HEK293T (cell line): ENCODE data around the gene HOXA4.

ENCODE experiments used
- CTCF ChIA-PET: fragments of 350-600 bp; formaldehyde crosslinking; extraction: SDS; loops from one replicate; lab custom pipeline; 2021; ENCODE audit warnings: antibody characterized with exemption, inconsistent platforms; lab: Yijun Ruan, JAX
- POLR2A ChIA-PET: fragments of 350-600 bp; formaldehyde crosslinking; extraction: SDS; loops from one replicate; lab custom pipeline; 2020; ENCODE audit warnings: antibody characterized with exemption, inconsistent platforms; lab: Yijun Ruan, JAX
- DNase-seq: peaks from one replicate; pipeline ENCODE4 v3.0.0; 2012; ENCODE audit warnings: mixed read lengths; ENCODE audit errors: extremely low spot score
- ARNT ChIP-seq: fragments of 450-650 bp; IDR thresholded peaks from 2 replicates; pipeline ENCODE4 v1.6.1; 2017; ENCODE audit warnings: mild to moderate bottlenecking
- BHLHE40 ChIP-seq: fragments of 450-650 bp; IDR thresholded peaks from 2 replicates; pipeline ENCODE4 v1.6.1; 2016; ENCODE audit warnings: mild to moderate bottlenecking, moderate library complexity, borderline replicate concordance
- CTBP1 ChIP-seq: fragments of 450-650 bp; IDR thresholded peaks from 2 replicates; pipeline ENCODE4 v1.6.1; 2016; ENCODE audit warnings: borderline replicate concordance
- ELF4 ChIP-seq: fragments of 450-650 bp; IDR thresholded peaks from 2 replicates; pipeline ENCODE4 v1.6.1; 2017; ENCODE audit warnings: antibody characterized with exemption
- FOXA1 ChIP-seq: fragments of 450-650 bp; IDR thresholded peaks from 2 replicates; pipeline ENCODE4 v1.6.1; 2016; ENCODE audit warnings: mild to moderate bottlenecking
- FOXK2 ChIP-seq: fragments of 450-650 bp; IDR thresholded peaks from 2 replicates; pipeline ENCODE4 v1.6.1; 2016; ENCODE audit warnings: mild to moderate bottlenecking
- FOXM1 ChIP-seq: fragments of 450-650 bp; IDR thresholded peaks from 2 replicates; pipeline ENCODE4 v1.6.1; 2017; ENCODE audit warnings: mild to moderate bottlenecking, borderline replicate concordance
- HDGF ChIP-seq: fragments of 450-650 bp; IDR thresholded peaks from 2 replicates; pipeline ENCODE4 v1.6.1; 2017; ENCODE audit warnings: antibody characterized with exemption, borderline replicate concordance
- L3MBTL2 ChIP-seq: fragments of 450-650 bp; conservative IDR thresholded peaks from 2 replicates; pipeline ENCODE4 v1.6.1; 2016; ENCODE audit warnings: mild to moderate bottlenecking
- LEF1 ChIP-seq: fragments of 450-650 bp; IDR thresholded peaks from 2 replicates; pipeline ENCODE4 v1.6.1; 2017; ENCODE audit warnings: mild to moderate bottlenecking, borderline replicate concordance
- NFRKB ChIP-seq: fragments of 450-650 bp; IDR thresholded peaks from 2 replicates; pipeline ENCODE4 v1.6.1; 2016; ENCODE audit warnings: mild to moderate bottlenecking, moderate library complexity
- PKNOX1 ChIP-seq: fragments of 450-650 bp; IDR thresholded peaks from 2 replicates; pipeline ENCODE4 v1.6.1; 2016
- SP1 ChIP-seq: fragments of 450-650 bp; IDR thresholded peaks from 2 replicates; pipeline ENCODE4 v1.6.1; 2017
- SUZ12 ChIP-seq: fragments of 450-650 bp; IDR thresholded peaks from 2 replicates; pipeline ENCODE4 v1.6.1; 2016; ENCODE audit warnings: mild to moderate bottlenecking
- TARDBP ChIP-seq: fragments of 450-650 bp; IDR thresholded peaks from 2 replicates; pipeline ENCODE4 v1.6.1; 2016
- ZNF384 ChIP-seq: fragments of 450-650 bp; IDR thresholded peaks from 2 replicates; pipeline ENCODE4 v1.6.1; 2016

Gene HOXA4

DNA sequence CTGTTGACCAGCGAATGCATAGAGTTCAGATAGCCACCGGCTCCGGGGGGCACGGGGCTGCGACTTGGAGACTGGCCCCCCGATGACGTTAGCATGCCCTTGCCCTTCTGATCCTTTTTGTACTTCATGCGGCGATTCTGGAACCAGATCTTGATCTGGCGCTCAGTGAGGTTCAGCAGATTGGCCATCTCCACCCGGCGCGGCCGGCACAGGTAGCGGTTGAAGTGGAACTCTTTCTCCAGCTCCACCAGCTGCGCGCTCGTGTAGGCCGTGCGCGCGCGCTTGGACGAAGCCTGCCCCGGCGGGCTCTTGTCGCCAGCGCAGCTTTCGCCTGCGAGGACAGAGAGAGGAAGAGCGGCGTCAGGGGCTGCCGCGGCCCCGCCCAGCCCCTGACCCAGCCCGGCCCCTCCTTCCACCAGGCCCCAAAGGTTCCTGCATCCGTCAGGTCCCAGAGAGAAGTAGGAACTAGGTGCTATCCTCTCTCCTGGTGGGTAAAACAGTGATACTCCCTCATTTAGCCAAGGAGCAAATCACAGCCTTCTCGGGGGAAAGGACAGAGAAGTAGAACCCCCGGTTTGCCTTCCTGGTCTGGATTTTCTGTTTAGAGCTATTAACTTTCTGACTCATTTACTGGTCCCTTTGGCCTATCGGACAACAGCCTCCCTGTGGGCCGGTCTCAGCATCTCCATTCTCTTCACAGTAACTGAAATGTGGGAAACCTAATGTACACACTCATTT is 22.0 kb downstream of the HOXA4 start:
- TF ChIP-seq ELF4, result no peak
- ChIA-PET POLR2A (interaction anchor here (1.0 to 1.3 kb wide), 2 partner anchors 10 to 22 kb away, joined by 4 to 6 read pairs; partner anchors contain the start of gene HOXA4), CTCF (no interaction called here)
- no peak for DNase-seq

DNA sequence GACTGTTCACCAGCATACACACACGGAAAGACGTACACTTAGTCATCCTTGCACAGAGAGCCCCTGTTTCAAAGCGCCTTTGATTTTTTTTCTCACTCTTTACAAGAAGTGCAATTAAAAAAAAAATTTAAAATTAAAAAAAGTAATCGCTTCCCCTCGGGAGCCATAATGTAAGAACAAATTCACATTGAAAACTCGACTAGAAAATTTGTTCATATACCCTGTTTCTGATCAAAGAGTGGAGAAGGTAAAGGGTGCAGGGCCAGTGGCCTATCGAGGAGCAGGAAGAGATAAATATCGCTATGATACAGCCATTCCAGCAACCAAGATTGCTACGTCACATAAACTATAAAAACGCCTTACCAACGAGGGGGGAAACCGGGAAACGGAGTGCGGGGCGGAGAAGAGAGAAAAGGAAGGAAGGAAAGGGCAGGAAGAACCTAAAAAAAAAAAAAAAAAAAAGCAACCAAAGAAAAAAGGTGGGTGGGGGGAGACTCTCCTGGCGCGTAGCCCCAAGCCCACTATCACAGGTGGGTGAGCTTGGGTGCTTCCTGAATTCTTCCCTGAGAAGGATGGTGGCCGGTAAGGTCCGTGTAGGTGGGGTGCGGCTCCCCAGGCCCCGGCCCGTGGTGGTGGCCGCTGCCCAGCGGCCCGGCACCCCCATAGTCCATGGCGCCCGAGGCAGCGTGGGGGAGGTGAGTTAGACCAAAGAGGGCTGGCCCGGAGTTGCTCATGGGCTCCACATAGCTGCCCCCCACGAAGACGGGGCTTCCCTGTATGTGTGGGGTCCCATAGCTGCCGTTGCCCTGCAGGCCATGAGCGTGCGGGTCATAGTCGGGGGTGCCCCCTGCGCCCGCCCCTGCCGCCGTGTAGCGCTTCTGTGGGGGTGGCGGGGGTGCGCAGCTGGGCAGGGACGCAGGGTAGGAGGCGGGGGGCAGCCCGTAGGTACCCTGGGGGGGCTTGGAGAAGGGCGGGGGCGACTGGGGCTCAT is 22.9 kb downstream of the HOXA4 start:
- ChIA-PET CTCF (no interaction called here), POLR2A (no interaction called here)
- TF ChIP-seq FOXK2, result no peak
- no peak for TF ChIP-seq HDGF
- TF ChIP-seq L3MBTL2, result no peak
- TF ChIP-seq NFRKB, result no peak
- no peak for TF ChIP-seq FOXA1
- DNase-seq, result no peak

DNA sequence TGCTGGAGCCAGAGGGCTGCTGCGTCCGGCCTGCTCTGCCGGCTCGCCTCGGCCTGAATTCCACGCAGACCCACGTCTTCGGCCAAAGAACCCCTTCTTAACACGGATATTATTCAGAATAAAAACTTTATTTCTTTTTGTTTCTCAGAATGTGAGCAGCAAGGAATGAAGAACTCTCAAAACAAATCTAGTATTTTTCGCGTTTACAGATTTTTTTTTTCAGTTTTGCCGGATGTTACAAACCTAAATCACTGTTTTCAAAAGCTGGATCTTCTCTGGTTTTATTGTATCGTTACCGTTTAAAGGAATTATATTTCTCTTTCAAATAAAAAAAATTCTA is 23.7 kb downstream of the HOXA4 start:
- no peak for DNase-seq
- ChIA-PET CTCF (no interaction called here), POLR2A (interaction anchor here (3.0 kb wide), 1 partner anchor 10 kb away, joined by 13 read pairs; the partner anchor contains the start of gene HOXA1)
- TF ChIP-seq SUZ12 (no peak), FOXM1 (no peak)

DNA sequence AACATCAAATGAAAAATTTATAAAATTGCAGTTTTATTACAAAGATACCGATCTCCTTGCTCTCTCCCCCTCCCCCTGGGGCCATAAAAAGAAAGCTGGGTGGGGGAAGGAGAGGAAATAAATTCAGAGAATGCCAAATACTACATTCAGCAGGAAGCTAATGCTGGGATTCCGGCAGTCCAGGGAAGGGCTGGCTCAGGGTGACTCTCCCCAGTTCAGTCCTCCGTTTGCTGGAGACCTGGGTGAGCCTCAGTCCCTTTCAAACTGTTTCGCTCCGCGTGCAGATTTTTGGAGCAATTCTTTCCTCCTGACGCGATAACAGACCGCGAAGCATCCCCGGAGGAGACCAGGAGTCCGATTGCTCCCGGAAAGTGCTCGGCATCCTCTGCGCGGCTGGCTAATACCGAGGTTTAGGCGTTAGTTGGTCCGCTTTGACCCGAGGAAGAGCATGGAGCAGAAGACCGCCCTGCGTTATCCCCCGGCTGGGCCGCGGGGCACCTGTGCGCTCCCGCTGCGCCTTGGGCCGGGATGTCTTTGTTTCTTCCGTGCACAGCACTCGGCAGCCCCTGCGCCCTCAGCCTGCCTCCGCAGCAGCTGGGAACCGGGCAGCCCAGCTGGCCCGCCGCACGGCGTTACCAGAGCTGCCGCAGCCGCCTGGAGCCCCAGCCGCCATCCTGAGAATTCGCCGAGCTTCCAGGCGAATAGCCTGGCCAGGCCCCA is 24.2 kb downstream of the HOXA4 start:
- CTCF ChIA-PET, result interaction anchor here (1.0 kb wide), 1 partner anchor 13 kb away, joined by 3 read pairs; no protein-coding TSS in a partner anchor
- TF ChIP-seq SUZ12, result no peak
- TF ChIP-seq TARDBP, result no peak
- TF ChIP-seq L3MBTL2, result no peak
- no peak for TF ChIP-seq SP1
- TF ChIP-seq ZNF384, result no peak
- TF ChIP-seq PKNOX1, result no peak
- no peak for TF ChIP-seq BHLHE40
- no peak for TF ChIP-seq ARNT
- TF ChIP-seq LEF1, result no peak
- no peak for TF ChIP-seq CTBP1
- no peak for TF ChIP-seq FOXK2
- no peak for TF ChIP-seq HDGF
- no peak for TF ChIP-seq ELF4
- no peak for TF ChIP-seq FOXM1
- TF ChIP-seq NFRKB, result no peak
- no peak for TF ChIP-seq FOXA1
- POLR2A ChIA-PET, result interaction anchor here (1.2 to 3.0 kb wide), 3 partner anchors 10 to 73 kb away, joined by 3 to 13 read pairs (median 3); partner anchors contain the start of gene HOXA1
- no peak for DNase-seq

- CTCF ChIA-PET, result interaction anchor here (1.0 kb wide), 1 partner anchor 14 kb away, joined by 3 read pairs; no protein-coding TSS in a partner anchor
- TF ChIP-seq BHLHE40 (no peak), FOXA1 (no peak), TARDBP (no peak), ARNT (no peak), SP1 (no peak), SUZ12 (no peak), PKNOX1 (no peak), FOXM1 (no peak), LEF1 (no peak), NFRKB (no peak), L3MBTL2 (no peak), HDGF (no peak), ELF4 (no peak)
- DNase-seq, result no peak
- POLR2A ChIA-PET, result interaction anchor here (0.9 to 3.0 kb wide), 5 partner anchors 9 to 74 kb away, joined by 3 to 13 read pairs (median 4); partner anchors contain the start of gene HOXA1
Measured at GRCh38 chr7:27105301-27106031, 25.1 kb downstream of the HOXA4 start.
